Smooth muscle cell (in vitro differentiated cells): ENCODE results near the gene ATG9B. TPM values are rescaled to one million over a fixed set of nuclear protein-coding genes. Genes with fewer than 3 reads are reported as not detected.
"Not testable (repeated sequence)": the region's sequence is repeated elsewhere in the genome, so short reads cannot be mapped to it uniquely, and the experiment has no call there.

Experiments used
- DNase-seq: peaks from one replicate; lab custom pipeline; 2025; ENCODE audit not compliant: unreplicated experiment; lab: John Stamatoyannopoulos, UW
- H2AFZ ChIP-seq: fragments of 200-600 bp; sonication (generic); 2 replicates; pipeline ENCODE4 v1.6.0; 2016; ENCODE audit warnings: antibody characterized with exemption, low read depth, mild to moderate bottlenecking
- H3F3A ChIP-seq: fragments of 200-600 bp; sonication (generic); 2 replicates; pipeline ENCODE4 v1.6.0; 2017; ENCODE audit warnings: antibody characterized with exemption, low read depth
- H3K27ac ChIP-seq: fragments of 200-600 bp; sonication (generic); 2 replicates; pipeline ENCODE4 v1.5.1; 2016; ENCODE audit warnings: low read depth, mild to moderate bottlenecking
- H3K27me3 ChIP-seq: fragments of 200-600 bp; sonication (generic); 2 replicates; pipeline ENCODE4 v1.6.1; 2016; ENCODE audit warnings: low read depth, mild to moderate bottlenecking
- H3K36me3 ChIP-seq: fragments of 200-600 bp; sonication (generic); 2 replicates; pipeline ENCODE4 v1.5.1; 2016; ENCODE audit warnings: low read depth
- H3K4me1 ChIP-seq: fragments of 200-600 bp; sonication (generic); 2 replicates; pipeline ENCODE4 v1.5.1; 2016; ENCODE audit warnings: low read depth
- H3K4me2 ChIP-seq: fragments of 200-600 bp; sonication (generic); 2 replicates; pipeline ENCODE4 v1.6.0; 2016; ENCODE audit warnings: mild to moderate bottlenecking
- H3K4me3 ChIP-seq: fragments of 200-600 bp; sonication (generic); 2 replicates; pipeline ENCODE4 v1.5.1; 2016; ENCODE audit warnings: mild to moderate bottlenecking
- H3K79me2 ChIP-seq: fragments of 200-600 bp; sonication (generic); 2 replicates; pipeline ENCODE4 v1.6.0; 2016; ENCODE audit warnings: low read depth, mild to moderate bottlenecking
- H3K9ac ChIP-seq: fragments of 200-600 bp; sonication (generic); 2 replicates; pipeline ENCODE4 v1.6.0; 2016; ENCODE audit warnings: low read depth
- H3K9me3 ChIP-seq: fragments of 200-600 bp; sonication (generic); replicated peaks from 2 replicates; pipeline ENCODE4 v1.5.1; 2016; ENCODE audit warnings: low read depth
- H4K20me1 ChIP-seq: fragments of 200-600 bp; sonication (generic); 2 replicates; pipeline ENCODE4 v1.6.0; 2016; ENCODE audit warnings: low read depth
- WGBS: methylation state at CpG from one replicate; pipeline ENCODE4 v1.1.7; 2016; ENCODE audit warnings: low lambda C conversion rate; 5-methylcytosine and 5-hydroxymethylcytosine counted together
- polyA plus RNA-seq: library from polyadenylated mRNA; unstranded; fragments of >200 nt; fragmentation: Nextera tagmentation; extraction: Ambion mirVana; gene quantifications from 2 replicates; pipeline ENCODE4 v1.2.1, GENCODE V29; 2016
- total RNA-seq: library from RNA; depleted of rRNA; stranded (reverse); fragments of >200 nt; gene quantifications from 2 replicates; pipeline ENCODE4 v1.2.3, GENCODE V29; 2014
- TF ChIP-seq, protein P1 (sequence below): fragments of 200-600 bp; sonication (generic); IDR thresholded peaks from 2 replicates; pipeline ENCODE4 v1.5.1; 2017; ENCODE audit warnings: borderline replicate concordance, mild to moderate bottlenecking, antibody characterized with exemption; ENCODE audit not compliant: insufficient read depth, poor library complexity, severe bottlenecking

The ATG9B gene
- total and polyA plus RNA-seq, 2 experiments from 2014 or later: 2.6 to 6.5 TPM

DNA sequence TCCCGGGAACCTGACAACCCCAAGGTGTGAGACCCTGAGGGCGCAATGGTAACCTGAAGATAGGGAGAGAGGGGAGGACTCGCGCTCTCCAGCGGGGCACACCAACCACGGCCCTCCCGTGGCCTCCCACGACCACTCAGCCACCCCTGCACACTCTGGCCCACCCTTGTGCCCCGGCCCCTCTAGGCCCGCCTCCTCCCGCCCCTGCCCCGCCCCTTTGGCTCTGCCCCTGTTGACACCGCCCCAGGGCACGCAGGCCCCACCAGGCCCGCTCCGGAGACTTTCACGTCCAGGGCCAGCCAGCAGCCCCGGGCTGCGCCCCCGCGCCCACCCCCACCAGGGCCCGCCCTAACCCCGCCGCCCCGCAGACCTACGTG is 10.9 kb downstream of the ATG9B start:
- Histone ChIP-seq H4K20me1 (no peaks in the 10 kb centered on the region), H3F3A (peaks cover 6% of the 10 kb centered on the region), H3K27me3 (no peaks in the 10 kb centered on the region), H3K4me3 (peak overlapping the region; percentile 38), H2AFZ (no peak overlapping the region), H3K27ac (peak overlapping the region; percentile 4), H3K36me3 (no peaks in the 10 kb centered on the region), H3K4me1 (peaks cover 22% of the 10 kb centered on the region), H3K79me2 (no peaks in the 10 kb centered on the region), H3K4me2 (peak overlapping the region; percentile 76), H3K9ac (no peak overlapping the region), H3K9me3 (no peaks in the 10 kb centered on the region)
- DNase-seq: no peak
- TF ChIP-seq, protein P1, sequence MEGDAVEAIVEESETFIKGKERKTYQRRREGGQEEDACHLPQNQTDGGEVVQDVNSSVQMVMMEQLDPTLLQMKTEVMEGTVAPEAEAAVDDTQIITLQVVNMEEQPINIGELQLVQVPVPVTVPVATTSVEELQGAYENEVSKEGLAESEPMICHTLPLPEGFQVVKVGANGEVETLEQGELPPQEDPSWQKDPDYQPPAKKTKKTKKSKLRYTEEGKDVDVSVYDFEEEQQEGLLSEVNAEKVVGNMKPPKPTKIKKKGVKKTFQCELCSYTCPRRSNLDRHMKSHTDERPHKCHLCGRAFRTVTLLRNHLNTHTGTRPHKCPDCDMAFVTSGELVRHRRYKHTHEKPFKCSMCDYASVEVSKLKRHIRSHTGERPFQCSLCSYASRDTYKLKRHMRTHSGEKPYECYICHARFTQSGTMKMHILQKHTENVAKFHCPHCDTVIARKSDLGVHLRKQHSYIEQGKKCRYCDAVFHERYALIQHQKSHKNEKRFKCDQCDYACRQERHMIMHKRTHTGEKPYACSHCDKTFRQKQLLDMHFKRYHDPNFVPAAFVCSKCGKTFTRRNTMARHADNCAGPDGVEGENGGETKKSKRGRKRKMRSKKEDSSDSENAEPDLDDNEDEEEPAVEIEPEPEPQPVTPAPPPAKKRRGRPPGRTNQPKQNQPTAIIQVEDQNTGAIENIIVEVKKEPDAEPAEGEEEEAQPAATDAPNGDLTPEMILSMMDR: no peak
- 31% methylated on average over 18 of the region's 26 CpGs for WGBS

- Histone ChIP-seq H3K4me1 (peaks cover 24% of the 10 kb centered on the region), H3K9ac (no peak overlapping the region), H3K4me2 (peak overlapping the region; percentile 76), H3K9me3 (no peaks in the 10 kb centered on the region), H3F3A (peaks cover 6% of the 10 kb centered on the region), H2AFZ (no peak overlapping the region), H3K4me3 (peak overlapping the region; percentile 16), H3K36me3 (no peaks in the 10 kb centered on the region), H3K27ac (peak overlapping the region; percentile 4), H4K20me1 (no peaks in the 10 kb centered on the region), H3K27me3 (no peaks in the 10 kb centered on the region), H3K79me2 (no peaks in the 10 kb centered on the region)
- 42% methylated on average over 23 of the region's 23 CpGs for WGBS
- TF ChIP-seq, protein P1: peak; percentile 45
- no peak for DNase-seq
These were observed 11.4 kb downstream of the ATG9B start for GRCh38 chr7:151012911-151013347.

- peaks cover 6% of the 10 kb centered on the region for H3F3A ChIP-seq
- peaks cover 24% of the 10 kb centered on the region for H3K4me1 ChIP-seq
- 76% methylated on average over 6 of the region's 6 CpGs for WGBS
These were observed 12.1 kb downstream of the ATG9B start for GRCh38 chr7:151012031-151012692.

GRCh38 chr7:151011616-151012015 is 12.7 kb downstream of the ATG9B start:
- not testable (repeated sequence) for H3K27me3 ChIP-seq, H3K79me2 ChIP-seq, H3K4me3 ChIP-seq, H4K20me1 ChIP-seq, H3K36me3 ChIP-seq, H3K9me3 ChIP-seq, H2AFZ ChIP-seq, DNase-seq, H3F3A ChIP-seq, H3K9ac ChIP-seq
- Histone ChIP-seq H3K27ac (peak overlapping the region; percentile 26), H3K4me1 (peaks cover 24% of the 10 kb centered on the region), H3K4me2 (peak overlapping the region; percentile 76)
- 79% methylated on average over 12 of the region's 12 CpGs for WGBS

More at GRCh38 chr7:151012031-151012692, 12.1 kb downstream of the ATG9B start:
- H3K79me2 ChIP-seq: no peaks in the 10 kb centered on the region
- H3K4me2 ChIP-seq: peak overlapping the region; percentile 76
- H3K4me3 ChIP-seq: no peak overlapping the region
- H3K27ac ChIP-seq: peak overlapping the region; percentile 26
- no peak overlapping the region for H3K9ac ChIP-seq
- no peaks in the 10 kb centered on the region for H3K27me3 ChIP-seq
- no peaks in the 10 kb centered on the region for H4K20me1 ChIP-seq
- H3K9me3 ChIP-seq: no peaks in the 10 kb centered on the region
- H3K36me3 ChIP-seq: no peaks in the 10 kb centered on the region
- TF ChIP-seq, protein P1: no peak
- no peak overlapping the region for H2AFZ ChIP-seq
- no peak for DNase-seq
